ENCODE data around the gene LYPD6B.

The LYPD6B gene

DNA sequence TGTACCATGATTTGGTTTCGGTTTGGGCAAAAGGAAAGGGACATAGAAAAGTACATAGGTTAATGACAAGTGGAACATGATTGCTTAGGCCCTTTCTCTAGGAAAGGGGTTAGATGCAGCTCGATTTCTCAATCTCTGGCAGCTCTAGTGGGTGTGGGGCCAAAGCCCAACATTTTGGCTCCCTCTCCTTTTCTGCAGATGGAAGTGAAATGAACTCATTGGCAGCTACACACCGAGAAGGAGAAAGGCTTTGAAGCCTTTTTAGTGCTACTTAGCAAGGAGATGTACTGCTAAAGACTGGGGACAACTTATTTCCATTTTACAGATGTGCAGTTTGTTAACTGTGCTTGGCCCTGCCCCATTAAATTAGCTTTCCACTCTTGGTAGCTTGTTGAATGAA lies 93.8 kb downstream of the LYPD6B start:
- DNase-seq, result no peak

- DNase-seq, result no peak
Observed at GRCh38 chr2:149132901-149133300, 94.4 kb downstream of the LYPD6B start.

DNA sequence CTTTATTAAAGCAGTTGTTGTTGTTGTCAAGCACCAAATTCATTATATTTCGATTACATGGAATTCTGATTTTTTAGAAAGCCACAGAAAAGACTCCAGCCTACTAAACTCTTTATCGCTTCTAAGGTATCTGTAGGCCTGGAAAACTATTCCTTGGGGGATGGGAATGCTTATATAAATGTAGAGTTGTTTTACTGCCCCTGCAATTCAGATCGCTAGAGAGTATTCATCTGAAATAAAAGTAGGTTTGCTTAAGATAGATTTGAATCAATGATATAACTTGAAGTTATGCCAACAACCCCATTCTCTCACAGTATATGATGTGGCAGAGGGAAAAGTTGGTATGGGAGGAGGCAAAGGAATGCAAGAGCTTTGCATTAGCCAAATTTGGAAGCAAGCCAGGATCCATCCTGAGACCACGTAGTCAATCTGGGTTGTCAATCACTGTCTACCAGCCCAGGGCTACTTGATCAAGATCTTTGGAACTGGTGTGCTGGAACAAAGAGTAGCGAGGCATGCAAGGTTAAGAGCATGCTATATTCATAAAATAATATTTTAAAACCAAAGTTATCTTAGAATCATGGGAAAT lies 95.9 kb downstream of the LYPD6B start:
- DNase-seq, result no peak

DNA sequence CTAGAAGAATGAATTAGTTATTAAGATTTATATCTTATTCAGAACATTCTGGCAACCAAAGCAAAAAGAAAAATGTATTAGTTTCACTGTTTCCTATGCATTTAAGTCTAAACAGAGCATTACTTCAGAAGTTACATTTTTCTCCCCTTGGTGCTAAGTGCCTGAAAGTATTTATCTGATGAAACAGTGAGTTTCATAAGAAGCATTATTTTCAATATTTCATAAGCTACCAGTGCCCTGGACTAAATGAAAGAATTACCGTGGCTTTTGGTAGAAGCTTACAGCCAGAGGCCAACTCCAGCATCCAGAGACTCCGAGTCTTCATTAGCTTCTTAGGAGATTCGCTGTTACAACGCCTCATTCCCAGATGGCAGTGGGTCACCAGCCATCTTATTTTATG lies 97.6 kb downstream of the LYPD6B start:
- no peak for DNase-seq

GRCh38 chr2:149141046-149141445 lies 102.5 kb downstream of the LYPD6B start:
- DNase-seq, result no peak

GRCh38 chr2:149143734-149144133 lies 105.2 kb downstream of the LYPD6B start:
- no peak for DNase-seq

DNA sequence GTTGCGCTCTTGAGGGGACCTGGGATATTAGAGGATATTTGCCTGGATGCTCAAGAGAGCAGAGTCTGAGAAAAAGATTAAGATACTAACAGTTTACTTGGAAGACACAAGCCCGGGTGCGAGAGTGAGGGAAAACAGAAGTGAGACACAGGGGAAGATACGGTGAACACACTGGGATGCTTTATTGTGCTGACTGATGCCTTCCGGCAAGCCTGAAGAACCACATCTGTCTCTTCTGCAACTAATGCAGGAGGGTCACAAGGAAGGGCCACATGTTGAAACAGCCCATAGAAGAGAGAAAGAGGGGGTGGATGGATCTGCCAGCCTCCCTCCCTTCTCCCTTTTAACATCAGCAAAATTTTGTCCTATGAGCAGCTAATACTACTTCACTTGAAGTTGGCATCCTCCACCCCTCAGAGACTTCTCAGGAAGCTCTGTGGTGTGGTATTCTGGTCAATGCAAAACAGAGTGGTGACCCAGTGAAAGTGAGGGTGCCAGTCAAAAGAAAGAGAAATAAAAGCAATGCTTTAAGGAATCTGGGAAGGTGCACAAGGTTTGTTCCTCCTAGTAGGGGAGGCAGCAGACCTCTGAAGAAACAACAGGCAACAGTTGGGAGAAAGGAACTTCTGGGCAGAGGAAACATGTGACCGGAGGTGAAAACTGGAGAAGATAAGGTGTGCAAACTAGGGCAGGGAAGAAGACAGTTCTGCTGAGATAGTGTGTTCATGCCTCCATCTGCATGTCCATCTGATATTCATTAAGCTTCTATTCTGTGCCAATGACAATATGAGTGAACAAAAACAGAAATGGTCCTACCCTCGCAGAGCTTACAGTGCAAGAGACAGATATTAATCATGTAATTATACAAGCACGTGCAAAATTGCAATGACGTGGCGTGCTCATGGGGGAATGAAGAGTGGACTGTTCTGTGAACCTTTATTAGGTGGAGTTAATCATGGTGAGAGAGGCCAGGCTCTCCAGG lies 107.1 kb downstream of the LYPD6B start:
- no peak for DNase-seq

GRCh38 chr2:149146876-149147275 lies 108.4 kb downstream of the LYPD6B start:
- no peak for DNase-seq

GRCh38 chr2:149148194-149149006 lies 109.9 kb downstream of the LYPD6B start:
- no peak for DNase-seq

- DNase-seq, result no peak
Observed at GRCh38 chr2:149149007-149149297, 110.5 kb downstream of the LYPD6B start.

- no peak for DNase-seq
Observed at GRCh38 chr2:149152469-149152953, 114.0 kb downstream of the LYPD6B start.

- DNase-seq, result no peak
Observed at GRCh38 chr2:149155196-149155969, 116.9 kb downstream of the LYPD6B start.

- DNase-seq, result no peak
Observed at GRCh38 chr2:149155988-149156387, 117.5 kb downstream of the LYPD6B start.

GRCh38 chr2:149156971-149157740 lies 118.7 kb downstream of the LYPD6B start:
- no peak for DNase-seq

DNA sequence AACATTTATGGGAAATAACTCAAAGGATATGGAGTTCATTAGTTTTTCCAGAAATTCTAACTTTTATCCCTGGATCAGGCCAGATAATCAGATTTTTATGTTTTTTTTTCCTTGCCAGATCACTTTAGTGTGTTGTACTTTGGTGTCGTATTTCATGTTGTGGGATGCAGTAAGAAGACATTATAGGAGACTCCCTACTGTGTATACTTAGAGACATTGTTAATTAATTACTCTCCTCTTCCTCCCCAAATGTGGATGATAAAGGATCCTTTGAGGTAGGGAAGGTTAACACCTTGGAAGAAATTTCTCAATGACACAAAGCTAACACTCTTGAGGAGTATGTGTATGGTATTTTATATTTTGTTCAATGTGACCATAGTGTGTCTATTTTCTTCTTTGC lies 120.5 kb downstream of the LYPD6B start:
- no peak for DNase-seq

GRCh38 chr2:149160195-149160594 lies 121.7 kb downstream of the LYPD6B start:
- no peak for DNase-seq

GRCh38 chr2:149160701-149161217 lies 122.3 kb downstream of the LYPD6B start:
- DNase-seq, result no peak

DNA sequence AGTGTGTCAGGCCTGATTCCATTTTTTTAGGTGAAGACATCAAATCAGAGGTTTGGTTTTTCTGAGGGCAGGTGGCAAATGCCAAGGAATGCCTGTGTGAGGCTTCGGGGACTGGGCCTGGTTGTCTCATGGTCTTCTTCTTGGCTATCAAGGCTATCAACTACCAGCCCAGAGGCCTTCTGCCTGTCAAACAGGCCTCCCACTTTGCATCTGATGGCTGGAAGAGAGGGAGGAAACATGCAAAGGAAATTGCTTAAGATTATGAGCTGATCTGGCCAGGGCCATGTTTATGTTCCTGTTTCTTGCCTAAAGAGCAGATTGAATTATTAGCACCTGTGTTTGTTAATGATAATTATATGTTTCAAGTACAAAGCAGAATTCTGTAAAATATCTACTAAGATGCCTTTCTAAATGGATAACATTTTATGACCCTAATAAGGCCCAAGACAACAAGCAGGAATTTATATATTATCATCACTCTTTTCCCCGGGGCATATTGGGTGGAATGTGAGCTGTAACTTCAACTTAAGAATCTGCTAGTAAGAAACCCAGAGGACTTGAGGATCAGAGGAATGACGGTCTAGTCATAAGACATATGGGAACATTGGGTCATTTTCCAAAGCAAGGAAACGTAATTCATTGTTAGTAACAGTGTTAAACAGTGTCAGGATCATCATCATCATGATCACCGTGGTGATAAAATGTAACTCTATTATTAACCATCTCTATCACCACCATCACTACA lies 123.2 kb downstream of the LYPD6B start:
- DNase-seq, result no peak

- DNase-seq, result no peak
Observed at GRCh38 chr2:149164296-149164695, 125.8 kb downstream of the LYPD6B start.

- no peak for DNase-seq
Observed at GRCh38 chr2:149164827-149165226, 126.3 kb downstream of the LYPD6B start.
